HEK293 (cell line): Measurements from ENCODE around the gene TMEM126B.

ENCODE experiments used
- BCL11B ChIP-seq: fragments of 450-650 bp; formaldehyde crosslinking; IDR thresholded peaks from 2 replicates; pipeline ENCODE4 v1.5.1; 2016; ENCODE audit warnings: low read depth, missing biosample characterization, missing genetic modification characterization
- GLIS2 ChIP-seq: fragments of 450-650 bp; formaldehyde crosslinking; IDR thresholded peaks from 2 replicates; pipeline ENCODE4 v1.5.1; 2016; ENCODE audit warnings: missing biosample characterization, missing genetic modification characterization
- KLF10 ChIP-seq: fragments of 450-650 bp; IDR thresholded peaks from 2 replicates; pipeline ENCODE4 v1.5.1; 2018; ENCODE audit warnings: missing biosample characterization, mild to moderate bottlenecking, missing genetic modification characterization
- RBAK ChIP-seq: fragments of 450-650 bp; formaldehyde crosslinking; IDR thresholded peaks from 2 replicates; pipeline ENCODE4 v1.5.1; 2016; ENCODE audit warnings: missing biosample characterization, missing genetic modification characterization
- WT1 ChIP-seq: fragments of 450-650 bp; formaldehyde crosslinking; IDR thresholded peaks from 2 replicates; pipeline ENCODE4 v1.5.1; 2016; ENCODE audit warnings: missing biosample characterization, missing genetic modification characterization
- YY2 ChIP-seq: fragments of 450-650 bp; formaldehyde crosslinking; IDR thresholded peaks from 2 replicates; pipeline ENCODE4 v1.5.1; 2016; ENCODE audit warnings: missing biosample characterization, missing genetic modification characterization
- ZBTB1 ChIP-seq: fragments of 450-650 bp; formaldehyde crosslinking; IDR thresholded peaks from 2 replicates; pipeline ENCODE4 v1.5.1; 2016; ENCODE audit warnings: missing biosample characterization, missing genetic modification characterization
- ZNF16 ChIP-seq: fragments of 450-650 bp; formaldehyde crosslinking; IDR thresholded peaks from 2 replicates; pipeline ENCODE4 v1.5.1; 2016; ENCODE audit warnings: low read depth, missing biosample characterization, missing genetic modification characterization
- ZNF19 ChIP-seq: fragments of 450-650 bp; formaldehyde crosslinking; IDR thresholded peaks from 2 replicates; pipeline ENCODE4; 2016; ENCODE audit warnings: missing biosample characterization, missing genetic modification characterization, low read depth
- ZNF2 ChIP-seq: fragments of 450-650 bp; formaldehyde crosslinking; IDR thresholded peaks from 2 replicates; pipeline ENCODE4 v1.5.1; 2016; ENCODE audit warnings: missing biosample characterization, missing genetic modification characterization
- ZNF394 ChIP-seq: fragments of 450-650 bp; formaldehyde crosslinking; IDR thresholded peaks from 2 replicates; pipeline ENCODE4 v1.5.1; 2016; ENCODE audit warnings: missing biosample characterization, missing genetic modification characterization, mild to moderate bottlenecking, moderate library complexity, borderline replicate concordance
- ZNF521 ChIP-seq: fragments of 450-650 bp; formaldehyde crosslinking; IDR thresholded peaks from 2 replicates; pipeline ENCODE4 v1.5.1; 2017; ENCODE audit warnings: missing biosample characterization, mild to moderate bottlenecking, missing genetic modification characterization
- ZNF558 ChIP-seq: fragments of 450-650 bp; formaldehyde crosslinking; IDR thresholded peaks from 2 replicates; pipeline ENCODE4 v1.5.1; 2016; ENCODE audit warnings: missing biosample characterization, missing genetic modification characterization
- ZNF596 ChIP-seq: fragments of 450-650 bp; IDR thresholded peaks from 2 replicates; pipeline ENCODE4 v1.5.0; 2018; ENCODE audit warnings: missing biosample characterization, mild to moderate bottlenecking, missing genetic modification characterization, moderate library complexity
- ZNF658 ChIP-seq: fragments of 450-650 bp; formaldehyde crosslinking; IDR thresholded peaks from 2 replicates; pipeline ENCODE4; 2016; ENCODE audit warnings: missing biosample characterization, missing genetic modification characterization
- ZNF660 ChIP-seq: fragments of 450-650 bp; IDR thresholded peaks from 2 replicates; pipeline ENCODE4 v1.5.1; 2018; ENCODE audit warnings: missing biosample characterization, mild to moderate bottlenecking, missing genetic modification characterization
- ZNF776 ChIP-seq: fragments of 450-650 bp; formaldehyde crosslinking; IDR thresholded peaks from 2 replicates; pipeline ENCODE4 v1.5.0; 2017; ENCODE audit warnings: missing biosample characterization, missing genetic modification characterization, borderline replicate concordance
- ZNF843 ChIP-seq: fragments of 450-650 bp; formaldehyde crosslinking; IDR thresholded peaks from 2 replicates; pipeline ENCODE4 v1.5.1; 2016; ENCODE audit warnings: missing biosample characterization, missing genetic modification characterization
- ZSCAN30 ChIP-seq: fragments of 450-650 bp; IDR thresholded peaks from 2 replicates; pipeline ENCODE4 v1.5.1; 2018; ENCODE audit warnings: missing biosample characterization, mild to moderate bottlenecking, missing genetic modification characterization, moderate library complexity
- TF ChIP-seq, protein P1 (sequence below): fragments of 450-650 bp; formaldehyde crosslinking; IDR thresholded peaks from 2 replicates; pipeline ENCODE4 v1.5.0; 2017; ENCODE audit warnings: missing biosample characterization, missing genetic modification characterization, borderline replicate concordance
- TF ChIP-seq, protein P2 (sequence below): fragments of 450-650 bp; formaldehyde crosslinking; IDR thresholded peaks from 2 replicates; pipeline ENCODE4 v1.5.1; 2017; ENCODE audit warnings: missing biosample characterization, missing genetic modification characterization
- TF ChIP-seq, protein P3 (sequence below): fragments of 450-650 bp; formaldehyde crosslinking; IDR thresholded peaks from 2 replicates; pipeline ENCODE4 v1.5.1; 2016; ENCODE audit warnings: missing biosample characterization, missing genetic modification characterization
- TF ChIP-seq, protein P4 (sequence below): fragments of 450-650 bp; formaldehyde crosslinking; IDR thresholded peaks from 2 replicates; pipeline ENCODE4 v1.5.1; 2016; ENCODE audit warnings: missing biosample characterization, missing genetic modification characterization
- TF ChIP-seq, protein P5 (sequence below): fragments of 450-650 bp; formaldehyde crosslinking; IDR thresholded peaks from 2 replicates; pipeline ENCODE4 v1.5.1; 2016; ENCODE audit warnings: missing biosample characterization, missing genetic modification characterization
- TF ChIP-seq, protein P6 (sequence below): fragments of 450-650 bp; formaldehyde crosslinking; IDR thresholded peaks from 2 replicates; pipeline ENCODE4 v1.5.1; 2017; ENCODE audit warnings: missing biosample characterization, missing genetic modification characterization

Gene TMEM126B

DNA sequence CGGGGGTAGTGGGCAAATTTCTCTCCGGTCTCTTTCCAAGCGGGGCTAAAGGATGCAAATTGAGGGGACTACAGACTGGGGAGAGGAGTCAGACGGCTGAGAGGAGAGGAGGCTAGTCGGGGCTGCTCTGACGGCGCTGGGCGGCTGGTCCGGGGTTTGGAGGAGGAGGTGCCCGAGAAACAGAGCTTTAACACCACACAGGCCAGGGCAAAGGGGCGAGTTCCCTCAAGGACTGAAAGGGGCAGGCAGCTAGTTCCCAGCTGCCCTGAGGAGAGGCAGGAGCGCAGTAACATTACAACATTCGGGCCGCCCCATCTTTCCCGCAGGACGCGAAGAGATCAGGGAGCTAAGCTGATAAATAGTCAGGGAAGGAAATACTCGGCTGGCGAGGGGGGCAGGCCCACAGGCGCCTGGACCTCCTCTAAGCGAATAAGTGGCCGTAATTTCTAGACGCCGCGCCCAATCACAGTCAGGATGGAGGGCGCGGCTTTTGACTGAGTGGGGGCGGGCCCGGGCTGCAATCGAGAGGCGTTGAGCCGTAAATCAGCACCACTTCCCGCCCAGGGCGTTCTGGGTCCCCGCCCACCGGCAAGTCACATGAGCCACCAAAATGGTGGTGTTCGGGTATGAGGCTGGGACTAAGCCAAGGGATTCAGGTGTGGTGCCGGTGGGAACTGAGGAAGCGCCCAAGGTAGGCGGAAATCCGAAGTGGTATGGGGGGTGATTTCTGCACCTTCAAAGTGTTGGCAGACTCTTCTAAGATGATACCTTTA, at the start of gene TMEM126B (continued):
- no peak for TF ChIP-seq ZNF658 (tag by site-specific recombination)
- no peak for TF ChIP-seq ZBTB1 (tag by site-specific recombination)
- TF ChIP-seq, protein P1, sequence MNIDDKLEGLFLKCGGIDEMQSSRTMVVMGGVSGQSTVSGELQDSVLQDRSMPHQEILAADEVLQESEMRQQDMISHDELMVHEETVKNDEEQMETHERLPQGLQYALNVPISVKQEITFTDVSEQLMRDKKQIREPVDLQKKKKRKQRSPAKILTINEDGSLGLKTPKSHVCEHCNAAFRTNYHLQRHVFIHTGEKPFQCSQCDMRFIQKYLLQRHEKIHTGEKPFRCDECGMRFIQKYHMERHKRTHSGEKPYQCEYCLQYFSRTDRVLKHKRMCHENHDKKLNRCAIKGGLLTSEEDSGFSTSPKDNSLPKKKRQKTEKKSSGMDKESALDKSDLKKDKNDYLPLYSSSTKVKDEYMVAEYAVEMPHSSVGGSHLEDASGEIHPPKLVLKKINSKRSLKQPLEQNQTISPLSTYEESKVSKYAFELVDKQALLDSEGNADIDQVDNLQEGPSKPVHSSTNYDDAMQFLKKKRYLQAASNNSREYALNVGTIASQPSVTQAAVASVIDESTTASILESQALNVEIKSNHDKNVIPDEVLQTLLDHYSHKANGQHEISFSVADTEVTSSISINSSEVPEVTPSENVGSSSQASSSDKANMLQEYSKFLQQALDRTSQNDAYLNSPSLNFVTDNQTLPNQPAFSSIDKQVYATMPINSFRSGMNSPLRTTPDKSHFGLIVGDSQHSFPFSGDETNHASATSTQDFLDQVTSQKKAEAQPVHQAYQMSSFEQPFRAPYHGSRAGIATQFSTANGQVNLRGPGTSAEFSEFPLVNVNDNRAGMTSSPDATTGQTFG (tag by site-specific recombination): no peak
- TF ChIP-seq, protein P2, sequence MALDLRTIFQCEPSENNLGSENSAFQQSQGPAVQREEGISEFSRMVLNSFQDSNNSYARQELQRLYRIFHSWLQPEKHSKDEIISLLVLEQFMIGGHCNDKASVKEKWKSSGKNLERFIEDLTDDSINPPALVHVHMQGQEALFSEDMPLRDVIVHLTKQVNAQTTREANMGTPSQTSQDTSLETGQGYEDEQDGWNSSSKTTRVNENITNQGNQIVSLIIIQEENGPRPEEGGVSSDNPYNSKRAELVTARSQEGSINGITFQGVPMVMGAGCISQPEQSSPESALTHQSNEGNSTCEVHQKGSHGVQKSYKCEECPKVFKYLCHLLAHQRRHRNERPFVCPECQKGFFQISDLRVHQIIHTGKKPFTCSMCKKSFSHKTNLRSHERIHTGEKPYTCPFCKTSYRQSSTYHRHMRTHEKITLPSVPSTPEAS (tag by site-specific recombination): no peak
- TF ChIP-seq, protein P3, sequence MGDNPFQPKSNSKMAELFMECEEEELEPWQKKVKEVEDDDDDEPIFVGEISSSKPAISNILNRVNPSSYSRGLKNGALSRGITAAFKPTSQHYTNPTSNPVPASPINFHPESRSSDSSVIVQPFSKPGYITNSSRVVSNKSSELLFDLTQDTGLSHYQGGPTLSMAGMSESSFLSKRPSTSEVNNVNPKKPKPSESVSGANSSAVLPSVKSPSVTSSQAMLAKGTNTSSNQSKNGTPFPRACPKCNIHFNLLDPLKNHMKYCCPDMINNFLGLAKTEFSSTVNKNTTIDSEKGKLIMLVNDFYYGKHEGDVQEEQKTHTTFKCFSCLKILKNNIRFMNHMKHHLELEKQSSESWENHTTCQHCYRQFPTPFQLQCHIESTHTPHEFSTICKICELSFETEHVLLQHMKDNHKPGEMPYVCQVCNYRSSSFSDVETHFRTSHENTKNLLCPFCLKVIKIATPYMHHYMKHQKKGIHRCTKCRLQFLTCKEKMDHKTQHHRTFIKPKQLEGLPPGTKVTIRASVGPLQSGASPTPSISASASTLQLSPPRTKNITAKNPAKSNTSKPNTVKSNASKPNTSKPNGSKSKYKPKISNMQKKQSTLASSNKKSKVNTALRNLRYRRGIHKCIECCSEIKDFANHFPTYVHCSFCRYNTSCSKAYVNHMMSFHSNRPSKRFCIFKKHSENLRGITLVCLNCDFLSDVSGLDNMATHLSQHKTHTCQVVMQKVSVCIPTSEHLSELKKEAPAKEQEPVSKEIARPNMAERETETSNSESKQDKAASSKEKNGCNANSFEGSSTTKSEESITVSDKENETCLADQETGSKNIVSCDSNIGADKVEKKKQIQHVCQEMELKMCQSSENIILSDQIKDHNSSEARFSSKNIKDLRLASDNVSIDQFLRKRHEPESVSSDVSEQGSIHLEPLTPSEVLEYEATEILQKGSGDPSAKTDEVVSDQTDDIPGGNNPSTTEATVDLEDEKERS (tag by site-specific recombination): no peak
- TF ChIP-seq ZNF2 (tag by site-specific recombination): no peak
- no peak for TF ChIP-seq ZNF558 (tag by site-specific recombination)
- TF ChIP-seq, protein P4, sequence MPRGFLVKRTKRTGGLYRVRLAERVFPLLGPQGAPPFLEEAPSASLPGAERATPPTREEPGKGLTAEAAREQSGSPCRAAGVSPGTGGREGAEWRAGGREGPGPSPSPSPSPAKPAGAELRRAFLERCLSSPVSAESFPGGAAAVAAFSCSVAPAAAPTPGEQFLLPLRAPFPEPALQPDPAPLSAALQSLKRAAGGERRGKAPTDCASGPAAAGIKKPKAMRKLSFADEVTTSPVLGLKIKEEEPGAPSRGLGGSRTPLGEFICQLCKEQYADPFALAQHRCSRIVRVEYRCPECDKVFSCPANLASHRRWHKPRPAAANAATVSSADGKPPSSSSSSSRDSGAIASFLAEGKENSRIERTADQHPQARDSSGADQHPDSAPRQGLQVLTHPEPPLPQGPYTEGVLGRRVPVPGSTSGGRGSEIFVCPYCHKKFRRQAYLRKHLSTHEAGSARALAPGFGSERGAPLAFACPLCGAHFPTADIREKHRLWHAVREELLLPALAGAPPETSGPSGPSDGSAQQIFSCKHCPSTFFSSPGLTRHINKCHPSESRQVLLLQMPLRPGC: no peak
- TF ChIP-seq ZNF394: no peak
- TF ChIP-seq BCL11B (tag by site-specific recombination): no peak
- 0 out of 2 replicates have a peak, but pooled peaks have one; percentile 55 for TF ChIP-seq KLF10
- no peak for TF ChIP-seq ZNF19 (tag by site-specific recombination)
- TF ChIP-seq ZSCAN30 (tag by site-specific recombination): no peak
- TF ChIP-seq RBAK (tag by site-specific recombination): no peak
- TF ChIP-seq WT1 (tag by site-specific recombination): no peak
- no peak for TF ChIP-seq ZNF16 (tag by site-specific recombination)
- TF ChIP-seq GLIS2 (tag by site-specific recombination): peak; percentile 80
- no peak for TF ChIP-seq ZNF843 (tag by site-specific recombination)
- TF ChIP-seq ZNF521 (tag by site-specific recombination): no peak
- TF ChIP-seq, protein P5, sequence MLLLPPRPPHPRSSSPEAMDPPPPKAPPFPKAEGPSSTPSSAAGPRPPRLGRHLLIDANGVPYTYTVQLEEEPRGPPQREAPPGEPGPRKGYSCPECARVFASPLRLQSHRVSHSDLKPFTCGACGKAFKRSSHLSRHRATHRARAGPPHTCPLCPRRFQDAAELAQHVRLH (tag by site-specific recombination): no peak
- no peak for TF ChIP-seq ZNF596 (tag by site-specific recombination)
- TF ChIP-seq ZNF660: peak; percentile 100
- no peak for TF ChIP-seq ZNF776 (tag by site-specific recombination)
- no peak for TF ChIP-seq YY2 (tag by site-specific recombination)
- TF ChIP-seq, protein P6, sequence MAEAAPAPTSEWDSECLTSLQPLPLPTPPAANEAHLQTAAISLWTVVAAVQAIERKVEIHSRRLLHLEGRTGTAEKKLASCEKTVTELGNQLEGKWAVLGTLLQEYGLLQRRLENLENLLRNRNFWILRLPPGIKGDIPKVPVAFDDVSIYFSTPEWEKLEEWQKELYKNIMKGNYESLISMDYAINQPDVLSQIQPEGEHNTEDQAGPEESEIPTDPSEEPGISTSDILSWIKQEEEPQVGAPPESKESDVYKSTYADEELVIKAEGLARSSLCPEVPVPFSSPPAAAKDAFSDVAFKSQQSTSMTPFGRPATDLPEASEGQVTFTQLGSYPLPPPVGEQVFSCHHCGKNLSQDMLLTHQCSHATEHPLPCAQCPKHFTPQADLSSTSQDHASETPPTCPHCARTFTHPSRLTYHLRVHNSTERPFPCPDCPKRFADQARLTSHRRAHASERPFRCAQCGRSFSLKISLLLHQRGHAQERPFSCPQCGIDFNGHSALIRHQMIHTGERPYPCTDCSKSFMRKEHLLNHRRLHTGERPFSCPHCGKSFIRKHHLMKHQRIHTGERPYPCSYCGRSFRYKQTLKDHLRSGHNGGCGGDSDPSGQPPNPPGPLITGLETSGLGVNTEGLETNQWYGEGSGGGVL (tag by site-specific recombination): no peak
